Measurements from ENCODE around the gene NEIL3. TPM values are rescaled to one million over a fixed set of nuclear protein-coding genes. Genes with fewer than 3 reads are reported as not detected.

Gene NEIL3, protein sequence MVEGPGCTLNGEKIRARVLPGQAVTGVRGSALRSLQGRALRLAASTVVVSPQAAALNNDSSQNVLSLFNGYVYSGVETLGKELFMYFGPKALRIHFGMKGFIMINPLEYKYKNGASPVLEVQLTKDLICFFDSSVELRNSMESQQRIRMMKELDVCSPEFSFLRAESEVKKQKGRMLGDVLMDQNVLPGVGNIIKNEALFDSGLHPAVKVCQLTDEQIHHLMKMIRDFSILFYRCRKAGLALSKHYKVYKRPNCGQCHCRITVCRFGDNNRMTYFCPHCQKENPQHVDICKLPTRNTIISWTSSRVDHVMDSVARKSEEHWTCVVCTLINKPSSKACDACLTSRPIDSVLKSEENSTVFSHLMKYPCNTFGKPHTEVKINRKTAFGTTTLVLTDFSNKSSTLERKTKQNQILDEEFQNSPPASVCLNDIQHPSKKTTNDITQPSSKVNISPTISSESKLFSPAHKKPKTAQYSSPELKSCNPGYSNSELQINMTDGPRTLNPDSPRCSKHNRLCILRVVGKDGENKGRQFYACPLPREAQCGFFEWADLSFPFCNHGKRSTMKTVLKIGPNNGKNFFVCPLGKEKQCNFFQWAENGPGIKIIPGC
- 0.98 TPM for total RNA-seq

DNA sequence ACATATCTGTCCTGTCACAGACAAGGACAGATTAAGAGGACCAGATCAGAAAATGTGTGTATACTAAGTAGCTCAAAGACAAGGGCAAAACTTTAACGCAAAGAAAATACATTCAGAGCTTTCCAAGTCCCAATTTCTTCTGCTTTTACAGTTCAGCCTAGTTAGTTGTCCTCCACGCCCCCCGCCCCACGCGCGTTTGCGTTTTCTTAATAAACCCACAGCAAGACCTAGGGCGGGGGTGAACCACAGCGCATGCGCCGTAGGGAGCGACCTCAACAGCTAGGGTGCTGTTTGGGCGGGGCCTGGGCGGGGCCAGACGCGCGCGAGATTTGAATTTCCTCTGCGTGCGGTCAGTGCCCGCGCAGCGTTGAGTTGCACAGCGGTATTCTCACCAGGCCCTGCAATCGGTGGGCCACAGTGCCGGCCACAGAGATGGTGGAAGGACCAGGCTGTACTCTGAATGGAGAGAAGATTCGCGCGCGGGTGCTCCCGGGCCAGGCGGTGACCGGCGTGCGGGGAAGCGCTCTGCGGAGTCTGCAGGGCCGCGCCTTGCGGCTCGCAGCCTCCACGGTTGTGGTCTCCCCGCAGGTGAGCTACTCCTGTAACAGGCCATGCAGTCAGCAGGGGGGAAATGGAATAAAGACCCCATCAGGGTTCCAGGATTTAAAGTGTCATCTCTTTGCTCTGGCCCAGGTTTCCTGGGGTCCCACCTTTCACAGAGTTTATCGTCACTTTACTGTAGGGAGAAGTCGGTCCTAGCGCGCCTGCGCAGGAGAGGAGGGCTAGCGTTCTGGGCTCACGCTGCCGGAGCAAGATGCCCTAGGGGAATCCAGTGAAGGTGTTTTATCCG is at the start of gene NEIL3:
TSS of gene NEIL3 (plus strand) at position 353 of the 850 bp plus-strand sequence. CDS start at position 433, 80 bp downstream.
- Histone ChIP-seq H3K27ac (no peak within 1 kb of the TSS), H3K4me3 (peak within 1 kb of the TSS; percentile 61 to 65), H3K27me3 (no peaks in the 10 kb centered on the region), H3K36me3 (no peaks in the 10 kb centered on the region), H3K9me3 (no peaks in the 10 kb centered on the region), H3K4me1 (peaks cover 13% of the 10 kb centered on the region)
- no peak for DNase-seq (ENCODE audit: extremely low spot score in 2 of 2)
- intact Hi-C loops (cut with DNase I), result no loop called here
- peak; percentile 31 to 36 for TF ChIP-seq POLR2AphosphoS5 (IDR thresholded peaks at IDR 0.05; ENCODE audit: insufficient read depth in 1 of 2, low read depth in 1 of 2)
- TF ChIP-seq, protein P1, sequence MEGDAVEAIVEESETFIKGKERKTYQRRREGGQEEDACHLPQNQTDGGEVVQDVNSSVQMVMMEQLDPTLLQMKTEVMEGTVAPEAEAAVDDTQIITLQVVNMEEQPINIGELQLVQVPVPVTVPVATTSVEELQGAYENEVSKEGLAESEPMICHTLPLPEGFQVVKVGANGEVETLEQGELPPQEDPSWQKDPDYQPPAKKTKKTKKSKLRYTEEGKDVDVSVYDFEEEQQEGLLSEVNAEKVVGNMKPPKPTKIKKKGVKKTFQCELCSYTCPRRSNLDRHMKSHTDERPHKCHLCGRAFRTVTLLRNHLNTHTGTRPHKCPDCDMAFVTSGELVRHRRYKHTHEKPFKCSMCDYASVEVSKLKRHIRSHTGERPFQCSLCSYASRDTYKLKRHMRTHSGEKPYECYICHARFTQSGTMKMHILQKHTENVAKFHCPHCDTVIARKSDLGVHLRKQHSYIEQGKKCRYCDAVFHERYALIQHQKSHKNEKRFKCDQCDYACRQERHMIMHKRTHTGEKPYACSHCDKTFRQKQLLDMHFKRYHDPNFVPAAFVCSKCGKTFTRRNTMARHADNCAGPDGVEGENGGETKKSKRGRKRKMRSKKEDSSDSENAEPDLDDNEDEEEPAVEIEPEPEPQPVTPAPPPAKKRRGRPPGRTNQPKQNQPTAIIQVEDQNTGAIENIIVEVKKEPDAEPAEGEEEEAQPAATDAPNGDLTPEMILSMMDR (IDR thresholded peaks at IDR 0.05), result no peak
- no peak for TF ChIP-seq POLR2A (IDR thresholded peaks at IDR 0.05)

DNA sequence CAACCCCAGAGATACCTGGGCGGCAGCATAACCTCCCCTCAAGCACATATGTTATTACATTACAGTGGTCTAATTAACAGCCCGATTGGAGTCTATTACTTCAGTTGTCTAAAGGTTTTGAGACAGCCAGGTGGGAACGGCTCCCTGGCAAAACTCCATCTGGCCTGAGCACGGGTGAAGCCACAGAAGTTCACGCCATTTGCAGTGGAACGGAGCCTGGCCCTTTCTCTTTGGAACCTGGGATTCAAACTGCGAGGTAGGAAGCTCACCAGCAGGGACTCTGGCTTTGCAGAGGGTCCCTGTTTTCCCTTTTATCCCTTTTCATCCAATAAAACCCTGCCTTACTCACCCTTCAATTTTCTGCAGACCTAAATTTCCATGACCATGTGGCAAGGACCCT is 45.9 kb upstream of the NEIL3 start:
- Histone ChIP-seq H3K4me3 (no peak overlapping the region), H3K9me3 (no peaks in the 10 kb centered on the region), H3K36me3 (no peaks in the 10 kb centered on the region), H3K27ac (no peak overlapping the region), H3K4me1 (no peaks in the 10 kb centered on the region), H3K27me3 (no peaks in the 10 kb centered on the region)
- no peak for DNase-seq (ENCODE audit: extremely low spot score in 2 of 2)
- TF ChIP-seq, protein P1 (IDR thresholded peaks at IDR 0.05), result no peak
- TF ChIP-seq POLR2AphosphoS5 (IDR thresholded peaks at IDR 0.05; ENCODE audit: insufficient read depth in 1 of 2, low read depth in 1 of 2) (no peak), POLR2A (IDR thresholded peaks at IDR 0.05) (no peak)
- intact Hi-C loops (cut with DNase I), result no loop called here

DNA sequence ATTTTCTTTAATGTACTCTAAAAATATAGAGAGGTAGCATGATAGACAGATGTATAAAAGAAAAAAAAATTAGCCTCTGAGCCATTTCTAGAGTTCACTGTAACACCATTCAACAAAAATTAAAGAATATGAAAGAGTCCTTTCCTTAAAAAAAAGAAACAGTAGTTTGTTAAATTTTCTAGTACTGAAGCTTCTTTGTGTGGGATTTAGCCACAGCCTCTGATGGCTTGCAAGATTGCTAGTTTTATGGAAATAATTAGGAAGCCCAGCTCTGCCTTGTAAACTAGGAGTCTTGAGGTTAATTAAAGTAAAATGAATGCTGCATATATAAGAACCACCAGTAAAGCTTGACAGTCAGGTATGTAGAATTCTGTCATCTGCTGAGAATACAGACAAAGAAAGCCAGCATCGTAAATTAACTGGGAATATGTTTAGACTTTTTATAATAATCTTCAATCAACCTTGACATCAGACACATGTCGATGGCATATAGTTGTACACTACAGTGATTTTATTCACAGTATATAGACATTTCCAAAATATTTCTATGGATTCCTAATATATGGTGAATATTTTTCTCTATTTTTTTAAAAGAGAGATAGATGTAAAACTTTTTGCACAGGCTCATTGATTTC is 44.8 kb upstream of the NEIL3 start:
- TF ChIP-seq, protein P1 (IDR thresholded peaks at IDR 0.05), result no peak
- TF ChIP-seq POLR2A (IDR thresholded peaks at IDR 0.05) (no peak), POLR2AphosphoS5 (IDR thresholded peaks at IDR 0.05; ENCODE audit: insufficient read depth in 1 of 2, low read depth in 1 of 2) (no peak)
- no peak overlapping the region for H3K4me3 ChIP-seq
- no peak for DNase-seq (ENCODE audit: extremely low spot score in 2 of 2)
- H3K27me3 ChIP-seq, result no peaks in the 10 kb centered on the region
- H3K36me3 ChIP-seq, result no peaks in the 10 kb centered on the region
- no peak overlapping the region for H3K27ac ChIP-seq
- H3K9me3 ChIP-seq, result no peaks in the 10 kb centered on the region
- intact Hi-C loops (cut with DNase I), result no loop called here
- H3K4me1 ChIP-seq, result no peaks in the 10 kb centered on the region

DNA sequence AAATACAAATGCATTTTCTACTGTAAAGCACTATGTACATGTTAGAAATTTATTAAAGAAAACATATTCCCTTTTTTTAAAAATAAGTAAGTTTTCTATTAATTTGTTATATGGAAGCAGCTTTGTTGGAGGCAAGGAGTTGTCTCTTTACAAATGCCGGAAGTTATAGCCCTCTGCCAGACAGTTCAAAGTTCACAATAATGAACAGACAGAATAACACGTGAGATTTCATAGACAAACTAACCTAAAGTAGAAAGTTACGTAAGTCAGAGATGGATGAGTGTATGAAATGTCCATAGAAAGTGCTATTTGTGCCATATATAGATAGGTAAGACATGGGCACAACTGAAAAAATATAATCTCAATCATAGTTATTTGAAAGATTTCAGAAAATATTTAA is 43.9 kb upstream of the NEIL3 start:
- no peak overlapping the region for H3K4me3 ChIP-seq
- no peaks in the 10 kb centered on the region for H3K9me3 ChIP-seq
- DNase-seq (ENCODE audit: extremely low spot score in 2 of 2), result no peak
- H3K4me1 ChIP-seq, result no peaks in the 10 kb centered on the region
- no peaks in the 10 kb centered on the region for H3K36me3 ChIP-seq
- TF ChIP-seq POLR2A (IDR thresholded peaks at IDR 0.05) (no peak), POLR2AphosphoS5 (IDR thresholded peaks at IDR 0.05; ENCODE audit: insufficient read depth in 1 of 2, low read depth in 1 of 2) (no peak)
- TF ChIP-seq, protein P1 (IDR thresholded peaks at IDR 0.05), result no peak
- no peaks in the 10 kb centered on the region for H3K27me3 ChIP-seq
- intact Hi-C loops (cut with DNase I), result no loop called here
- no peak overlapping the region for H3K27ac ChIP-seq
